Astrocyte of the cerebellum (primary cell): ENCODE measurements around the gene SLC16A3.
"Not testable (repeated sequence)": the region's sequence is repeated elsewhere in the genome, so short reads cannot be mapped to it uniquely, and the experiment has no call there.

Experiments
- DNase-seq: peaks from one replicate; pipeline ENCODE4 v3.0.0-alpha.2; 2011; ENCODE audit warnings: low read depth
- H3K4me3 ChIP-seq: 2 replicates; pipeline ENCODE4 v1.5.1; 2011; ENCODE audit warnings: mild to moderate bottlenecking, low read depth, low read length, moderate library complexity
- in situ Hi-C: cut with HindIII; loops from 2 replicates; pipeline ENCODE4 v1.10.0; 2017; ENCODE audit warnings: low sequenced_read_pairs
- TF ChIP-seq, protein P1 (sequence below): IDR thresholded peaks from 2 replicates; pipeline ENCODE4 v1.5.1; 2012; ENCODE audit warnings: low read length, low read depth, moderate library complexity, mild to moderate bottlenecking; ENCODE audit errors: missing control alignments

The SLC16A3 gene

DNA sequence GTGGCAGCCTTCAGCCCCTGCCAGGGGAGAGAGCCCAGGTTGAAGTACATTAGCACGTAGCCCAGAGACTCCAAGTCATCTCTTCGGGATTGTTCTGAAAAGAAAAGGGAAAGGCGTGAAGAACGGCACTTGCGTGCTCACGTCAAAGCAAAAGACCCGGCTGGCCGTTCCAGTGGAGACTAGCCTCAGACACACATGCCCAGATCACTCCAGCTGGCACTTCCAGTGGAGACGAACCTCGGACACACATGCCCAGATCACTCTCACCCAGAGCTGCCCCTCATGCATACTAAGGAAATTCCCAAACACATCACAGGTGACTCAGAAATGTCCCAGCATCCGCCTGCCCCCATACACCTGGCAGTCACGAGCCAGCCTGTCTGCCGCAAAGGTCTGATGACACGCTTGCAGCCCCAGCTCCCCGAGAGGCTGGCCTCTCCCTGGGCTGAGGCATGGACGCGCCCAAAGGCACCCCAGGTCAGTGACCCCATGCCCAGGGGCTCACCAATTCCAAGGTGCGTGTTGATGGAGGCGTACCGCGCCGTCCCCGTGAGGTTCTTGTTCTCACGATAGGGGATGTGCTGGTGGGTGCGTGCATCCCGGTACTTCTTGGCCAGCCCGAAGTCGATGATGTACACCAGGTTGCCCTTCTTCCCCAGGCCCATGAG, 23.8 kb downstream of the SLC16A3 start:
- in situ Hi-C loops, result no loop called here
- no peak overlapping the region for H3K4me3 ChIP-seq
- DNase-seq, result no peak
- TF ChIP-seq, protein P1, sequence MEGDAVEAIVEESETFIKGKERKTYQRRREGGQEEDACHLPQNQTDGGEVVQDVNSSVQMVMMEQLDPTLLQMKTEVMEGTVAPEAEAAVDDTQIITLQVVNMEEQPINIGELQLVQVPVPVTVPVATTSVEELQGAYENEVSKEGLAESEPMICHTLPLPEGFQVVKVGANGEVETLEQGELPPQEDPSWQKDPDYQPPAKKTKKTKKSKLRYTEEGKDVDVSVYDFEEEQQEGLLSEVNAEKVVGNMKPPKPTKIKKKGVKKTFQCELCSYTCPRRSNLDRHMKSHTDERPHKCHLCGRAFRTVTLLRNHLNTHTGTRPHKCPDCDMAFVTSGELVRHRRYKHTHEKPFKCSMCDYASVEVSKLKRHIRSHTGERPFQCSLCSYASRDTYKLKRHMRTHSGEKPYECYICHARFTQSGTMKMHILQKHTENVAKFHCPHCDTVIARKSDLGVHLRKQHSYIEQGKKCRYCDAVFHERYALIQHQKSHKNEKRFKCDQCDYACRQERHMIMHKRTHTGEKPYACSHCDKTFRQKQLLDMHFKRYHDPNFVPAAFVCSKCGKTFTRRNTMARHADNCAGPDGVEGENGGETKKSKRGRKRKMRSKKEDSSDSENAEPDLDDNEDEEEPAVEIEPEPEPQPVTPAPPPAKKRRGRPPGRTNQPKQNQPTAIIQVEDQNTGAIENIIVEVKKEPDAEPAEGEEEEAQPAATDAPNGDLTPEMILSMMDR, result no peak

- H3K4me3 ChIP-seq, result no peak overlapping the region
- TF ChIP-seq, protein P1, result no peak
- no peak for DNase-seq
- in situ Hi-C loops, result no loop called here
Measured at GRCh38 chr17:82253179-82253544, 24.3 kb downstream of the SLC16A3 start.

DNA sequence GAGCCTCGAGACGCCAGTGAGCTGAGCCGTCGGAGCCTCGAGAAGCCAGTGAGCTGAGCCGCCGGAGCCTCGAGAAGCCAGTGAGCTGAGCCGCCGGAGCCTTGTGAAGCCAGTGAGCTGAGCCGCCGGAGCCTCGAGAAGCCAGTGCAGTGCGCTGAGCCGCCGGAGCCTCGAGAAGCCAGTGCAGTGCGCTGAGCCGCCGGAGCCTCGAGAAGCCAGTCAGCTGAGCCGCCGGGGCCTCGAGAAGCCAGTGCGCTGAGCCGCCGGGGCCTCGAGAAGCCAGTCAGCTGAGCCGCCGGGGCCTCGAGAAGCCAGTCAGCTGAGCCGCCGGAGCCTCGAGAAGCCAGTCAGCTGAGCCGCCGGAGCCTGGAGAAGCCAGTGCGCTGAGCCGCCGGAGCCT, 25.3 kb downstream of the SLC16A3 start:
- DNase-seq, H3K4me3 ChIP-seq, in situ Hi-C loops: not testable (repeated sequence)

DNA sequence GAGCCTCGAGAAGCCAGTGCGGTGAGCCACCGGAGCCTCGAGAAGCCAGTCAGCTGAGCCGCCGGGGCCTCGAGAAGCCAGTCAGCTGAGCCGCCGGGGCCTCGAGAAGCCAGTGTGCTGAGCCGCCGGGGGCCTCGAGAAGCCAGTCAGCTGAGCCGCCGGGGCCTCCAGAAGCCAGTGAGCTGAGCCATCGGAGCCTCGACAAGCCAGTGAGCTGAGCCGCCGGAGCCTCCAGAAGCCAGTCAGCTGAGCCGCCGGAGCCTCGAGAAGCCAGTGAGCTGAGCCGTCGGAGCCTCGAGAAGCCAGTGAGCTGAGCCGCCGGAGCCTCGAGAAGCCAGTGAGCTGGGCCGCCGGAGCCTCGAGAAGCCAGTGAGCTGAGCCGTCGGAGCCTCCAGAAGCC, 25.9 kb downstream of the SLC16A3 start:
- in situ Hi-C loops, DNase-seq, H3K4me3 ChIP-seq: not testable (repeated sequence)

- TF ChIP-seq, protein P1, result no peak
- in situ Hi-C loops, result no loop called here
- H3K4me3 ChIP-seq, result no peak overlapping the region
- DNase-seq, result no peak
Measured at GRCh38 chr17:82255402-82255972, 26.6 kb downstream of the SLC16A3 start.

DNA sequence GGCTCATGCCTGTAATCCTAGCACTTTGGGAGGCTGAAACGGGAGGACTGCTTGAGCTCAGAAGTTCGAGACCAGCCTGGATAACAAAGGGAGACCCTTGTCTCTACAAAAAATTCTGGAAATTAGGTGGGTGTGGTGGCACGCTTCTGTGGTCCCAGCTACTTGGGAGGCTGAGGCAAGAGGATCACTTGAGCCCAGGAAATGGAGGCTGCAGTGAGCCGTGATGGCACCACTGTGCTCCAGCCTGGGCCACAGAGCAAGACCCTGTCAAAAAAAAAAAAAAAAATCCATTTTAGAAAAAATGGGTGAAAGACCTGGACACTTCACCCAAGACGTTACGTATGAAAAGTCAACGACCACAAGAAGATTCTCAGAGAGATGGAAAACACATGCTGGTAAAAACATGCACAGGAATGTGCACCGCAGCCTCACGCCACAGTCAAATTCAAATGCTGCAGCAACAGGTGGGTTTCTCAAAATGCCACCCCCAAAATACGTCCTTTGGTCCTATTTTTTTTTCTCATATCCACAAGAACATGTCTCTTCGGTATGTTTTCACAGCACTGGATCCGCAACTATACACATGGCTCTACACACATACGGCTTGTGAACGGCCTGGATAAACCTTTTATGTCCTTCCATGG, 27.5 kb downstream of the SLC16A3 start:
- DNase-seq, result no peak
- no peak overlapping the region for H3K4me3 ChIP-seq
- in situ Hi-C loops, result no loop called here
- TF ChIP-seq, protein P1, result no peak

DNA sequence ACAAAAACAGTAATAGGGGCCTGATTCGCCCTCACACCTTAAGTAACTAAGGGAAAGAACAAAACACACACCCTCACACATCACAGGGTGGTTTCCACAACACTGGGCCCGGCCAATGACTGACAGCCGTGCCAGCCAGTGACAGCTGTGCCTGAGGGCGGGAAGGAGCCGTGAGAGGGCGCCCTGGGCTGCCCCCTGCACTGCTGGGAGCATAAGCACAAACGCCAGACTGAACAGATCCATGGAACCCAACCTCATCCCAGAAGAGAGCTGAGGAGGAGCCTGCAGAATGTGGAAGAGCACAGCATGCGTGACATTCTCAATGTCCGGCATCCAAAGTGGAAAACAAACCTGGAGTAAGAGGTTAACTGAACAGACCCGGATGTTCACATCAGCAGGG, 28.6 kb downstream of the SLC16A3 start:
- TF ChIP-seq, protein P1, result no peak
- no peak overlapping the region for H3K4me3 ChIP-seq
- in situ Hi-C loops, result no loop called here
- DNase-seq, result no peak
